Measurements from ENCODE around the gene BMAL1. TPM values are rescaled to one million over a fixed set of nuclear protein-coding genes. Genes with fewer than 3 reads are reported as not detected.

The BMAL1 gene
- total and polyA plus RNA-seq, 2 donors (not counting 3 experiments of a cell fraction or from before 2014, with no cell fraction given): 5.8 to 10.1 TPM

GRCh38 chr11:13290221-13290980 lies 12.8 kb downstream of the BMAL1 start:
- no peaks in the 10 kb centered on the region for H3K36me3 ChIP-seq (ENCODE audit: control insufficient read depth in 2 of 2, extremely low read depth in 1 of 2, insufficient read depth in 2 of 2, low read length in 2 of 2)
- CTCF ChIA-PET: interaction anchor here (0.8 to 1.7 kb wide), 4 partner anchors 12 to 94 kb away, joined by 3 to 5 read pairs (median 3); no protein-coding TSS in a partner anchor
- H3K27me3 ChIP-seq (ENCODE audit: control insufficient read depth in 2 of 2, insufficient read depth in 2 of 2, low read length in 2 of 2): no peaks in the 10 kb centered on the region
- FAIRE-seq: no peak
- no peak for DNase-seq (ENCODE audit: low read depth, low spot score)
- no peak for TF ChIP-seq EZH2 (IDR thresholded peaks at IDR 0.05; ENCODE audit: borderline replicate concordance, low read depth, low read length, severe bottlenecking)
- TF ChIP-seq POLR2AphosphoS5 (IDR thresholded peaks at IDR 0.05; ENCODE audit: insufficient read depth, low read depth, low read length): no peak
- no peak for TF ChIP-seq JUN (IDR thresholded peaks at IDR 0.05; ENCODE audit: borderline replicate concordance, insufficient read depth, insufficient read length, low read depth)
- TF ChIP-seq MAX (IDR thresholded peaks at IDR 0.05; ENCODE audit: insufficient read depth, insufficient read length): no peak
- TF ChIP-seq POLR2A (IDR thresholded peaks at IDR 0.05; ENCODE audit: low read depth, low read length): no peak
- TF ChIP-seq MYC (IDR thresholded peaks at IDR 0.05; ENCODE audit: low read depth, low read length): no peak
- TF ChIP-seq GATA2 (IDR thresholded peaks at IDR 0.05; ENCODE audit: insufficient read depth, insufficient read length, low read depth, low read length): no peak
- TF ChIP-seq FOS (IDR thresholded peaks at IDR 0.05; ENCODE audit: borderline replicate concordance, insufficient read depth, low read length): no peak
- no peak for TF ChIP-seq CTCF (IDR thresholded peaks at IDR 0.05; ENCODE audit: extremely low read depth in 1 of 2, insufficient read depth in 1 of 2, low read depth in 1 of 2, low read length in 2 of 2)
- BruUV-seq (replicated peaks): no TSS peak
- dilution Hi-C loops (cut with MboI; ENCODE audit: extremely low pct_ligation_motif_present, low sequenced_read_pairs): no loop called here
- H3K9me1 ChIP-seq (replicated peaks; ENCODE audit: control insufficient read depth, extremely low read depth, insufficient read depth, low read length): no peaks in the 10 kb centered on the region
- intact Hi-C loops (cut with micrococcal nuclease): no loop called here
- no peak overlapping the region for H3K4me2 ChIP-seq (ENCODE audit: insufficient read depth, low read length)
- no peak overlapping the region for H3K4me3 ChIP-seq (replicated peaks in 1 of 3; ENCODE audit: insufficient read depth in 1 of 3, low read depth in 1 of 3, low read length in 3 of 3)
- POLR2A ChIA-PET: no interaction called here
- H3K9ac ChIP-seq (replicated peaks; ENCODE audit: extremely low read depth, insufficient read depth, low read length): no peak overlapping the region
- H3K27ac ChIP-seq (ENCODE audit: insufficient read depth, low read depth, low read length): no peak overlapping the region
- H3K9me3 ChIP-seq (replicated peaks; ENCODE audit: control insufficient read depth, insufficient read depth, low read length): no peaks in the 10 kb centered on the region
- H3K79me2 ChIP-seq (ENCODE audit: control insufficient read depth, insufficient read depth, low read length): no peaks in the 10 kb centered on the region
- peaks cover 4% of the 10 kb centered on the region for H4K20me1 ChIP-seq (replicated peaks; ENCODE audit: control insufficient read depth, extremely low read depth, insufficient read depth, low read length)
- no peaks in the 10 kb centered on the region for H3K4me1 ChIP-seq (ENCODE audit: control insufficient read depth, extremely low read depth, insufficient read depth, low read length)
- H2AFZ ChIP-seq (ENCODE audit: low read depth, low read length): no peak overlapping the region
